ENCODE results near the gene ZG16B.

DNA sequence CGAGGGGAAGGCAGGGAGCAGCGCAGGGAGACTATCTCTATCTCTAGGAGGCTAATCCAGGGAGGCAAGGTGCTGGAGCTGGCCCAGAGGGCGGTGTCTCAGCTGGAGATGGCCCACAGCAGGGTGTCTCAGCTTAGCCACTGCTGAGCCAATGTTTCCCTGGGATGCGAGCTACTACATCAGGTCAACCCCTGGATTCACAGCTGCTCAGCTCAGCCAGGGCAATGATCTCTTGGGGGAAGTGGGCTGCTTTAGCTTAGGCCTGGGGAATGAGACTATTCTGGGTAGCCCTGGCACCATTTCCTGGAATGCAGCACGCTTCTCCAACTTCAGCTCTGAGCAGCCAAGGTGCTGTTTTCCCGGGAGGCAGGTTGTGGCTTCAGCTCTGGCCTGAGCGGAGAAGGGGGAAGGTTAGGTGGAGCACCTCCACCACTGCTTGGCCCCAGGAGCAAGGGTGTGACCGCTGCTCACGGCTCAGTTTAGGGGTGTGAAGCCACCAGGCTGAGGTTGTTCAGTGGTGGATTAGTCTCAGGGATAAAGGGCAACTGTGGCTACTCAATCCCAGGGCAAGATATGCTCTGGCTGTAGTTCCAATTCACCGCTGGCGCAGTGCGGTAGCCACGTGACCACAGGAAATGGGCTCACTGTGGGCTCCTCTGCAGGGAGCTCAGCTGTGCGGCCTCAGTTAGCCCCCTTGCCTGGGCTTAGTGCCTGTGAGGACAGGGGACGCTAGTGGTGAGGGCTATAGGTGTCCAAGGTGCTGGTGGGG, 18.2 kb upstream of the ZG16B start:
- TF ChIP-seq, protein P1, sequence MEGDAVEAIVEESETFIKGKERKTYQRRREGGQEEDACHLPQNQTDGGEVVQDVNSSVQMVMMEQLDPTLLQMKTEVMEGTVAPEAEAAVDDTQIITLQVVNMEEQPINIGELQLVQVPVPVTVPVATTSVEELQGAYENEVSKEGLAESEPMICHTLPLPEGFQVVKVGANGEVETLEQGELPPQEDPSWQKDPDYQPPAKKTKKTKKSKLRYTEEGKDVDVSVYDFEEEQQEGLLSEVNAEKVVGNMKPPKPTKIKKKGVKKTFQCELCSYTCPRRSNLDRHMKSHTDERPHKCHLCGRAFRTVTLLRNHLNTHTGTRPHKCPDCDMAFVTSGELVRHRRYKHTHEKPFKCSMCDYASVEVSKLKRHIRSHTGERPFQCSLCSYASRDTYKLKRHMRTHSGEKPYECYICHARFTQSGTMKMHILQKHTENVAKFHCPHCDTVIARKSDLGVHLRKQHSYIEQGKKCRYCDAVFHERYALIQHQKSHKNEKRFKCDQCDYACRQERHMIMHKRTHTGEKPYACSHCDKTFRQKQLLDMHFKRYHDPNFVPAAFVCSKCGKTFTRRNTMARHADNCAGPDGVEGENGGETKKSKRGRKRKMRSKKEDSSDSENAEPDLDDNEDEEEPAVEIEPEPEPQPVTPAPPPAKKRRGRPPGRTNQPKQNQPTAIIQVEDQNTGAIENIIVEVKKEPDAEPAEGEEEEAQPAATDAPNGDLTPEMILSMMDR (IDR thresholded peaks at IDR 0.05): no peak
- no peak for TF ChIP-seq POLR2A (IDR thresholded peaks at IDR 0.05)
